Pancreas (tissue), 10 donors: ENCODE results near the gene NECTIN2. TPM values are rescaled to one million over a fixed set of nuclear protein-coding genes. Genes with fewer than 3 reads are reported as not detected.
"Not testable (repeated sequence)": the region's sequence is repeated elsewhere in the genome, so short reads cannot be mapped to it uniquely, and the experiment has no call there.

Experiments
- ATAC-seq, 4 donors: fragments of 200-7000 bp; cut with Tn5 transposase; one replicate each; pipeline versions ENCODE4 v1.8.0 to v1.9.1; 2020; ENCODE audit warnings: mild to moderate bottlenecking in 4 of 4, moderate library complexity in 4 of 4
- DNase-seq, 6 donors: peaks; one replicate each; pipeline ENCODE4 v3.0.0-alpha.2; 2020
- FAIRE-seq: peaks from 2 replicates; lab custom pipeline; 2012; peaks lifted over from hg19 to GRCh38; lab: Jason Lieb, UNC
- H3K27ac ChIP-seq, 4 donors: fragments of 200-600 bp; sonication (generic); 1 replicate in 3 of 4; 2 replicates in 1 of 4; pipeline versions ENCODE4 v1.5.0 to v1.8.0; 2020
- H3K27me3 ChIP-seq, 4 donors: fragments of 200-600 bp; one replicate each; pipeline ENCODE4 v1.8.0; 2021
- H3K36me3 ChIP-seq, 3 donors: fragments of 200-600 bp; sonication (generic) in 1 of 3; one replicate each; pipeline versions ENCODE4 v1.5.0 to v1.8.0; 2020 to 2021
- H3K4me1 ChIP-seq, 3 donors: fragments of 200-600 bp; one replicate each; pipeline ENCODE4 v1.8.0; 2021
- H3K4me3 ChIP-seq, 4 donors: fragments of 200-600 bp; sonication (generic) in 2 of 4; one replicate each; pipeline versions ENCODE4 v1.5.0 to v1.8.0; 2020 to 2021
- H3K9me3 ChIP-seq, 4 donors: fragments of 200-600 bp; one replicate each; pipeline ENCODE4 v1.8.0; 2021
- CTCF ChIP-seq, 4 donors: fragments of 200-600 bp; sonication (generic) in 3 of 4; IDR thresholded peaks; one replicate each; pipeline versions ENCODE4 v1.5.0 to v1.8.0; 2021; ENCODE audit warnings: antibody characterized with exemption in 4 of 4
- WGBS, 2 donors: extraction: QIAGEN DNeasy Blood & Tissue Kit; methylation state at CpG; one replicate each; pipeline ENCODE4 v1.1.7; 2013; 5-methylcytosine and 5-hydroxymethylcytosine counted together
- intact Hi-C, 3 donors: fragments of 100-400 bp; cut with DNase I; formaldehyde crosslinking; loops; one replicate each; pipeline versions ENCODE4 v1.11.1 to v1.14.2; 2022
- polyA plus RNA-seq, 2 donors: library from polyadenylated mRNA; stranded (reverse); fragments of 200-250 nt; gene quantifications; one replicate each; pipeline ENCODE4 v1.2.3, GENCODE V29; 2013
- total RNA-seq, 6 donors: library from RNA; stranded (reverse); fragmentation: NEBNext Ultra II Directional in 4 of 6; extraction: Animal tissue kit (Norgen Biotek cat#: 25700) in 4 of 6; gene quantifications; one replicate each; pipeline versions ENCODE4 v1.2.1 to v1.2.4, GENCODE V29; 2021 to 2023
- donor health status: healthy with polysubstance abuse.
- donor health status: DM: no; HTN: no; CAD: no; lungs with moderate emphysema.
- donor health status: DM: no; HTN: no; CAD: no.
- donor health status: control.
- donor health status: control.
- donor health status: Bipolar disorder and iron deficiency.
- donor health status: DM: yes; HTN: yes; CAD: no.
- donor health status: DM: no; HTN: no; CAD: no.
- donor health status: DM: no; HTN: no; CAD: no.
- donor health status: DM: yes; HTN: yes; CAD: no.

NECTIN2 gene
- total and polyA plus RNA-seq, 8 donors = 26.7 to 101 (median 52.7) TPM

GRCh38 chr19:44824761-44825160, 21.3 kb upstream of the NECTIN2 start:
- DNase-seq = peak in 5 of 6 donors; percentile 52 to 87 (median 70)
- 45 to 60% methylated on average over 4 of the region's 4 CpGs for WGBS, 2 donors
- no peaks in the 10 kb centered on the region for H3K36me3 ChIP-seq
- ATAC-seq = peak; percentile 83 to 93 (median 91)
- peaks cover 9 to 18% (median 10%) of the 10 kb centered on the region in 3 donors for H3K4me1 ChIP-seq
- H3K27me3 ChIP-seq = no peaks in the 10 kb centered on the region
- no peak for FAIRE-seq
- H3K27ac ChIP-seq = peak overlapping the region in 3 of 4 donors; percentile 0 to 69 (median 62)
- no peaks in the 10 kb centered on the region for H3K9me3 ChIP-seq
- no peak for TF ChIP-seq CTCF (IDR thresholded peaks at IDR 0.05)
- intact Hi-C loops = no loop called here
- no peak overlapping the region for H3K4me3 ChIP-seq

- ATAC-seq = not testable (repeated sequence)
These were observed 13.2 kb upstream of the NECTIN2 start for GRCh38 chr19:44832875-44833274.

GRCh38 chr19:44834399-44834798, 11.7 kb upstream of the NECTIN2 start:
- FAIRE-seq, H3K4me1 ChIP-seq, H3K9me3 ChIP-seq, H3K4me3 ChIP-seq, ATAC-seq, H3K36me3 ChIP-seq, DNase-seq, H3K27ac ChIP-seq, H3K27me3 ChIP-seq: not testable (repeated sequence)
- 86 to 91% methylated on average over 8 of the region's 8 CpGs for WGBS, 2 donors
- intact Hi-C loops = loop anchor here in 1 of 3 donors (10.0 kb wide), 1 partner anchor 150 kb away; no protein-coding TSS in a partner anchor

More at GRCh38 chr19:44832875-44833274, 13.2 kb upstream of the NECTIN2 start:
- not testable (repeated sequence) for H3K9me3 ChIP-seq, H3K4me3 ChIP-seq, H3K27me3 ChIP-seq, H3K4me1 ChIP-seq, H3K36me3 ChIP-seq, FAIRE-seq, DNase-seq, H3K27ac ChIP-seq
- intact Hi-C loops = loop anchor here in 1 of 3 donors (10.0 kb wide), 1 partner anchor 148 kb away; no protein-coding TSS in a partner anchor
- WGBS, 2 donors = 80 to 81% methylated on average over 6 of the region's 6 CpGs

GRCh38 chr19:44839276-44839675, 6.8 kb upstream of the NECTIN2 start:
- Histone ChIP-seq H3K36me3 (no peaks in the 10 kb centered on the region), H3K27me3 (no peaks in the 10 kb centered on the region), H3K4me3 (no peak overlapping the region), H3K27ac (no peak overlapping the region), H3K4me1 (no peaks in the 10 kb centered on the region), H3K9me3 (no peaks in the 10 kb centered on the region)
- intact Hi-C loops = loop anchor here in 1 of 3 donors (10.0 kb wide), 1 partner anchor 154 kb away; no protein-coding TSS in a partner anchor
- no peak for TF ChIP-seq CTCF (IDR thresholded peaks at IDR 0.05)
- ATAC-seq (no peak), FAIRE-seq (no peak), DNase-seq (no peak)
- 89 to 95% methylated on average over 2 of the region's 2 CpGs for WGBS, 2 donors

- Histone ChIP-seq H3K4me3 (no peak overlapping the region), H3K4me1 (peaks cover 0 to 6% (median 4%) of the 10 kb centered on the region in 3 donors), H3K27me3 (no peaks in the 10 kb centered on the region), H3K27ac (no peak overlapping the region), H3K36me3 (no peaks in the 10 kb centered on the region), H3K9me3 (no peaks in the 10 kb centered on the region)
- intact Hi-C loops = loop anchor here in 2 of 3 donors (5.0 kb wide), 2 partner anchors 39 to 44 kb away; no protein-coding TSS in a partner anchor
- no peak for DNase-seq
- no peak for ATAC-seq
- 75 to 85% methylated on average over 6 to 7 of the region's 7 CpGs for WGBS, 2 donors
- TF ChIP-seq CTCF (IDR thresholded peaks at IDR 0.05) = no peak
- FAIRE-seq = no peak
These were observed 5.3 kb upstream of the NECTIN2 start for GRCh38 chr19:44840811-44841210.

- no peaks in the 10 kb centered on the region for H3K27me3 ChIP-seq
- FAIRE-seq = no peak
- intact Hi-C loops = loop anchor here in 2 of 3 donors (5.0 kb wide), 2 partner anchors 39 to 44 kb away; no protein-coding TSS in a partner anchor
- no peak for TF ChIP-seq CTCF (IDR thresholded peaks at IDR 0.05)
- WGBS, 2 donors = 56 to 67% methylated on average over 3 of the region's 3 CpGs
- H3K9me3 ChIP-seq = no peaks in the 10 kb centered on the region
- H3K27ac ChIP-seq = no peak overlapping the region
- ATAC-seq = no peak
- no peak overlapping the region for H3K4me3 ChIP-seq
- DNase-seq = no peak
- peaks cover 0 to 6% (median 4%) of the 10 kb centered on the region in 3 donors for H3K4me1 ChIP-seq
- no peaks in the 10 kb centered on the region for H3K36me3 ChIP-seq
These were observed 4.9 kb upstream of the NECTIN2 start for GRCh38 chr19:44841231-44841630.
